ENCODE data around the gene TUBAL3.
A peak's percentile ranks its signal among the peaks of the same experiment; 100 is the strongest.

The TUBAL3 gene

GRCh38 chr10:5343979-5344378 lies 60.6 kb downstream of the TUBAL3 start:
- Mint-ChIP-seq H3K9me3 (no peaks in the 10 kb centered on the region), H3K4me1 (no peaks in the 10 kb centered on the region), H3K36me3 (no peaks in the 10 kb centered on the region), H3K4me3 (no peak overlapping the region), H3K27ac (no peak overlapping the region)
- ATAC-seq (no peak), DNase-seq (ENCODE audit: low spot score in 2 of 2) (no peak)

GRCh38 chr10:5343561-5343960 lies 61.1 kb downstream of the TUBAL3 start:
- no peaks in the 10 kb centered on the region for H3K36me3 Mint-ChIP-seq
- H3K27ac Mint-ChIP-seq = no peak overlapping the region
- no peaks in the 10 kb centered on the region for H3K9me3 Mint-ChIP-seq
- DNase-seq (ENCODE audit: low spot score in 2 of 2) (no peak), ATAC-seq (peak; percentile 59)
- peaks cover under 1% of the 10 kb centered on the region for H3K4me1 Mint-ChIP-seq
- no peak overlapping the region for H3K4me3 Mint-ChIP-seq
